GM12878 (cell line): ENCODE results near the gene COASY. TPM values are rescaled to one million over a fixed set of nuclear protein-coding genes. Genes with fewer than 3 reads are reported as not detected.

ENCODE experiments used
- ATAC-seq: fragments of 200-7000 bp; cut with Tn5 transposase; 3 replicates; pipeline ENCODE4 v1.9.1; 2020; ENCODE audit warnings: mild to moderate bottlenecking, moderate library complexity
- BruUV-seq: library from RNA; stranded (reverse); fragments of 400-500 nt; replicated peaks from 2 replicates; lab custom pipeline; 2021; lab: Mats Ljungman, UMichigan
- CTCF ChIA-PET: fragments of 300-600 bp; sonication (Branson Sonifier 250); formaldehyde crosslinking; extraction: SDS; loops from one replicate; lab custom pipeline; 2021; ENCODE audit warnings: inconsistent platforms; lab: Yijun Ruan, JAX
- POLR2A ChIA-PET: fragments of 350-600 bp; formaldehyde crosslinking; extraction: SDS; loops from one replicate; lab custom pipeline; 2021; ENCODE audit warnings: inconsistent platforms; lab: Charles Lee
- RAD21 ChIA-PET: fragments of 300-600 bp; sonication (Branson Sonifier 250); formaldehyde crosslinking; loops from one replicate; lab custom pipeline; 2023; ENCODE audit warnings: antibody characterized with exemption; ENCODE audit not compliant: unreplicated experiment; lab: Charles Lee
- SMC1A ChIA-PET: fragments of 300-600 bp; sonication (Branson Sonifier 250); formaldehyde crosslinking; loops from one replicate; lab custom pipeline; 2023; ENCODE audit not compliant: unreplicated experiment, uncharacterized antibody; lab: Charles Lee
- DNase-seq: peaks from one replicate; pipeline ENCODE4 v3.0.0-alpha.2; 2011; ENCODE audit warnings: low read depth, low spot score
- FAIRE-seq: peaks from 3 replicates; lab custom pipeline; 2011; peaks lifted over from hg19 to GRCh38; lab: Jason Lieb, UNC
- H2AFZ ChIP-seq: 2 replicates; pipeline ENCODE4 v1.6.0; 2011; ENCODE audit warnings: low read depth, low read length, control low read depth; ENCODE audit not compliant: control insufficient read depth
- H3K27ac ChIP-seq: 2 replicates; pipeline ENCODE4 v1.5.1; 2011; ENCODE audit warnings: control low read depth; ENCODE audit not compliant: control insufficient read depth, insufficient read depth
- H3K27me3 ChIP-seq, 2 experiments: replicated peaks in 1 of 2; 2 replicates each; pipeline versions ENCODE4 v1.6.0 to v1.6.1; 2011; ENCODE audit warnings: low read length in 1 of 2; ENCODE audit not compliant: control insufficient read depth in 2 of 2, insufficient read depth in 2 of 2
- H3K36me3 ChIP-seq, 2 experiments: 2 replicates each; pipeline ENCODE4 v1.5.1; 2011; ENCODE audit warnings: low read length in 1 of 2; ENCODE audit not compliant: control insufficient read depth in 2 of 2, insufficient read depth in 2 of 2
- H3K4me1 ChIP-seq: 2 replicates; pipeline ENCODE4 v1.6.1; 2011; ENCODE audit warnings: mild to moderate bottlenecking, low read length, moderate library complexity, mixed read lengths; ENCODE audit not compliant: control insufficient read depth, insufficient read depth
- H3K4me2 ChIP-seq: 2 replicates; pipeline ENCODE4 v1.6.0; 2011; ENCODE audit warnings: control low read depth; ENCODE audit not compliant: control insufficient read depth, insufficient read depth
- H3K4me3 ChIP-seq: fragments of 200-600 bp; sonication (generic); 2 replicates; pipeline ENCODE4 v1.5.1; 2016
- H3K79me2 ChIP-seq: 2 replicates; pipeline ENCODE4 v1.6.0; 2011; ENCODE audit warnings: low read length; ENCODE audit not compliant: control insufficient read depth, insufficient read depth
- H3K9ac ChIP-seq: 2 replicates; pipeline ENCODE4 v1.8.0; 2011; ENCODE audit warnings: low read length, control low read depth, mixed read lengths; ENCODE audit not compliant: control insufficient read depth, insufficient read depth
- H3K9me3 ChIP-seq: replicated peaks from 3 replicates; pipeline ENCODE4 v1.5.1; 2011; ENCODE audit warnings: mild to moderate bottlenecking, low read length; ENCODE audit not compliant: control insufficient read depth, insufficient read depth
- H4K20me1 ChIP-seq: 2 replicates; pipeline ENCODE4 v1.6.0; 2011; ENCODE audit not compliant: control insufficient read depth, insufficient read depth
- BMI1 ChIP-seq: fragments of 450-650 bp; IDR thresholded peaks from 2 replicates; pipeline ENCODE4 v1.6.1; 2016; ENCODE audit warnings: mild to moderate bottlenecking, moderate library complexity, borderline replicate concordance
- BRCA1 ChIP-seq: IDR thresholded peaks from 2 replicates; pipeline ENCODE4 v1.6.1; 2011; ENCODE audit warnings: low read depth, low read length, improper control_type of control experiment
- CBX5 ChIP-seq: sonication (generic); IDR thresholded peaks from 2 replicates; pipeline ENCODE4 v1.6.1; 2016; ENCODE audit warnings: low read depth, moderate library complexity, mild to moderate bottlenecking, inconsistent platforms
- CREM ChIP-seq: IDR thresholded peaks from 2 replicates; pipeline ENCODE4 v1.6.1; 2014; ENCODE audit warnings: antibody characterized with exemption, low read depth
- E4F1 ChIP-seq: fragments of 450-650 bp; IDR thresholded peaks from 2 replicates; pipeline ENCODE4 v1.6.1; 2018; ENCODE audit warnings: borderline replicate concordance, mild to moderate bottlenecking; ENCODE audit not compliant: partially characterized antibody
- FOXM1 ChIP-seq: IDR thresholded peaks from 2 replicates; pipeline ENCODE4 v1.6.1; 2012; ENCODE audit warnings: low read depth, mild to moderate bottlenecking, inconsistent platforms, low read length, moderate library complexity
- KLF5 ChIP-seq: fragments of 450-650 bp; IDR thresholded peaks from 2 replicates; pipeline ENCODE4 v1.6.1; 2014; ENCODE audit warnings: mild to moderate bottlenecking; ENCODE audit not compliant: partially characterized antibody
- MAX ChIP-seq: IDR thresholded peaks from 2 replicates; pipeline ENCODE4 v1.6.1; 2012; ENCODE audit warnings: low read depth, low read length, improper control_type of control experiment
- MEF2B ChIP-seq: fragments of 450-650 bp; IDR thresholded peaks from 2 replicates; pipeline ENCODE4 v1.6.1; 2018; ENCODE audit warnings: mild to moderate bottlenecking, moderate library complexity; ENCODE audit not compliant: partially characterized antibody, poor library complexity, severe bottlenecking
- POU2F2 ChIP-seq: IDR thresholded peaks from 3 replicates; pipeline ENCODE4 v1.6.1; 2011; ENCODE audit warnings: low read depth, mild to moderate bottlenecking, low read length, borderline replicate concordance
- SIN3A ChIP-seq: IDR thresholded peaks from 2 replicates; pipeline ENCODE4 v1.6.1; 2012; ENCODE audit warnings: low read depth, low read length, improper control_type of control experiment
- SPI1 ChIP-seq: IDR thresholded peaks from 2 replicates; pipeline ENCODE4 v1.6.1; 2011; ENCODE audit warnings: low read depth, mild to moderate bottlenecking, low read length, moderate library complexity, borderline replicate concordance; ENCODE audit not compliant: insufficient read depth
- YBX1 ChIP-seq: fragments of 450-650 bp; IDR thresholded peaks from 2 replicates; pipeline ENCODE4 v1.6.1; 2016; ENCODE audit warnings: antibody characterized with exemption
- ZNF274 ChIP-seq: IDR thresholded peaks from one replicate; pipeline ENCODE4 v1.8.0; 2011; ENCODE audit not compliant: insufficient read length, insufficient read depth
- WGBS: methylation state at CpG from one replicate; pipeline ENCODE4 v1.1.6; 2016; ENCODE audit warnings: low lambda C conversion rate; ENCODE audit not compliant: insufficient replicate concordance, insufficient coverage; ENCODE audit errors: missing lambda C conversion rate; 5-methylcytosine and 5-hydroxymethylcytosine counted together
- in situ Hi-C: fragments of 300-500 bp; cut with MboI; formaldehyde crosslinking; loops from 9 replicates; pipeline ENCODE4 v1.14.3; 2018; ENCODE audit warnings: mixed read lengths
- intact Hi-C: fragments of 100-400 bp; cut with micrococcal nuclease; formaldehyde crosslinking; loops from one replicate; pipeline ENCODE4 v1.14.2; 2022; ENCODE audit not compliant: unreplicated experiment
- polyA plus RNA-seq, 11 experiments: library from polyadenylated mRNA; depleted of rRNA in 4 of 11; unstranded in 6 of 11; stranded (reverse) in 5 of 11; fragments of >200 nt; fragmentation: Nextera tagmentation in 4 of 11; fragmentation: Illumina TruSeq in 1 of 11; extraction: Ambion mirVana in 4 of 11; extraction: Trizol in 1 of 11; gene quantifications; 1 replicate in 1 of 11; 2 replicates in 10 of 11; pipeline versions ENCODE4 v1.2.1 to v1.2.3, GENCODE V29; 2011 to 2016; ENCODE audit warnings: inconsistent platforms in 2 of 11, missing spikeins in 2 of 11, low read depth in 1 of 11
- total RNA-seq, 4 experiments: library from RNA; depleted of rRNA in 3 of 4; stranded (reverse); fragments of >200 nt in 3 of 4; fragmentation: Illumina TruSeq in 1 of 4; extraction: Trizol in 1 of 4; gene quantifications; 2 replicates each; pipeline versions ENCODE4 v1.2.1 to v1.2.3, GENCODE V29; 2013 to 2021

Gene COASY
- total and polyA plus RNA-seq, 10 of the 15 experiments (the other 5 are each of a cell fraction or from before 2014, with no cell fraction given) = 18.6 to 93.9 (median 43.2) TPM

GRCh38 chr17:42518046-42518754, 43.7 kb upstream of the COASY start:
- Histone ChIP-seq H3K4me2 (no peak overlapping the region), H3K4me1 (no peaks in the 10 kb centered on the region), H3K36me3 (peaks cover 4 to 11% of the 10 kb centered on the region in 2 experiments; a peak in 3 of 4 replicates), H3K9ac (no peak overlapping the region), H3K79me2 (no peaks in the 10 kb centered on the region), H3K27ac (no peak overlapping the region), H3K4me3 (no peak overlapping the region), H3K27me3 (no peaks in the 10 kb centered on the region), H4K20me1 (no peaks in the 10 kb centered on the region; the same call in 1 of the 2 replicates), H3K9me3 (no peaks in the 10 kb centered on the region), H2AFZ (no peak overlapping the region)
- DNase-seq (no peak), ATAC-seq (no peak), FAIRE-seq (no peak)
- 71% methylated on average over 9 of the region's 9 CpGs for WGBS
- SMC1A ChIA-PET = interaction anchor here (0.5 to 2.9 kb wide), 16 partner anchors 9 to 1837 kb away, joined by 3 to 8 read pairs (median 4); no protein-coding TSS in a partner anchor
- BruUV-seq = TSS peak; percentile 18
- RAD21 ChIA-PET = interaction anchor here (0.6 to 1.3 kb wide), 9 partner anchors 8 to 115 kb away, joined by 3 to 7 read pairs (median 3); no protein-coding TSS in a partner anchor
- TF ChIP-seq ZNF274 (no peak), MEF2B (no peak), CREM (no peak), FOXM1 (no peak), BRCA1 (no peak), SPI1 (no peak), MAX (no peak), CBX5 (no peak), BMI1 (no peak), YBX1 (no peak), SIN3A (no peak), E4F1 (no peak), POU2F2 (no peak), KLF5 (no peak)
- POLR2A ChIA-PET = interaction anchor here (0.5 to 0.6 kb wide), 2 partner anchors 94 to 198 kb away, joined by 3 to 4 read pairs; no protein-coding TSS in a partner anchor
- intact Hi-C loops = loop anchor here (5.0 kb wide), 1 partner anchor 111 kb away; no protein-coding TSS in a partner anchor
- CTCF ChIA-PET = interaction anchor here (0.6 to 10.4 kb wide), 29 partner anchors 8 to 206 kb away, joined by 3 to 120 read pairs (median 3); no protein-coding TSS in a partner anchor
- in situ Hi-C loops = no loop called here
